ENCODE data around the gene LRRC57. TPM values are rescaled to one million over a fixed set of nuclear protein-coding genes. Genes with fewer than 3 reads are reported as not detected.
A peak's percentile ranks its signal among the peaks of the same experiment; 100 is the strongest.

The LRRC57 gene
- total RNA-seq, 4 donors from 2014 or later: 17.1 to 21.2 (median 18.6) TPM

DNA sequence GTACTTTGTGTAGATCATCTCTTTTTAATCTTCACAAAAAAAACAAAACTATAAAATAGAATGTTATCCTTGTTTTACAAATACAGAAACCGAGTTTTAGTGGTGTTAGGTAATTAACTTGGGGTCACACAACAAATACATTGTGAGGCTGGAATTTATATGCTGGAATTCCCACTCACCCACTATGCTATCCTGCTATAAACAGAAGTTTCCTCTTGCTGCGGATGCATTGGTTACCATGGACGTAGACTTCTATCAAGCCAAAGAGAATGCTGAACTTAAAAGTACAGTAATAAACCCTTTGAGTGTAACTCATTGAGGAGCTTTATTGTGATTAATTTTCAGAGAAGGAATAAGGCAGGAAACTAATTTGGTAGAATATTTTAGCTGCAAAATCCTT is 44.0 kb downstream of the LRRC57 start:
- 68 to 71% methylated on average over 3 of the region's 3 CpGs for WGBS, 2 donors
- TF ChIP-seq CTCF (IDR thresholded peaks at IDR 0.05) (no peak), POLR2A (IDR thresholded peaks at IDR 0.05) (no peak)

DNA sequence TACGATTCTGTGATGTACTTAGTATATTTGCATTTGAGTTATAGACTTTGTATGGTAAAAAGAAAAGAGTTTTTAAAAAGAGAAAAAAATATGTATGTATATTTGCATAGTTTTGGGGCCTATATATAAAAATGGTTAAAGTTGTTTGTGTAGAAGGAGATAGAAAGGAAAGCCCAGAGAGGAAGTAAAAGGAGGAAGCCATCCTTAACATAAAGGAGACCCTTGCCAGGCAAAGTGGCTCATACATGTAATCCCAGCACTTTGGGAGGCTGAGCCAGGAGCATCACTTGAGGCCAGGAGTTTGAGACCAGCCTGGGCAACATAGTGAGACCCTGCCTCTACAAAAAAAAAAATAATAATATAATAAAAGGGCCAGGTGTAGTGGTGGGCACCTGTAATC is 44.8 kb downstream of the LRRC57 start:
- no peak overlapping the region for H3K27ac ChIP-seq
- peaks cover 23 to 25% of the 10 kb centered on the region in 2 donors for H3K4me1 ChIP-seq
- no peak for DNase-seq
- no peaks in the 10 kb centered on the region for H3K9me3 ChIP-seq
- no peak overlapping the region for H3K4me3 ChIP-seq (replicated peaks in 1 of 3)
- WGBS, 2 donors: 86 to 90% methylated on average over 1 of the region's 1 CpG
- TF ChIP-seq CTCF (IDR thresholded peaks at IDR 0.05) (no peak), POLR2A (IDR thresholded peaks at IDR 0.05) (no peak)
- no peaks in the 10 kb centered on the region for H3K36me3 ChIP-seq
- intact Hi-C loops (cut with DNase I): no loop called here
- no peaks in the 10 kb centered on the region for H3K27me3 ChIP-seq

More for the DNA sequence above, 44.0 kb downstream of the LRRC57 start:
- Histone ChIP-seq H3K36me3 (no peaks in the 10 kb centered on the region), H3K9me3 (no peaks in the 10 kb centered on the region), H3K4me1 (peaks cover 15 to 16% of the 10 kb centered on the region in 2 donors), H3K27me3 (no peaks in the 10 kb centered on the region), H3K27ac (peak overlapping the region in 1 of 3 donors; percentile 31), H3K4me3 (replicated peaks in 1 of 3) (no peak overlapping the region)
- intact Hi-C loops (cut with DNase I): loop anchor here (5.0 kb wide), 1 partner anchor 143 kb away; no protein-coding TSS in a partner anchor
- DNase-seq: no peak

GRCh38 chr15:42502477-42502876 is 46.1 kb downstream of the LRRC57 start:
- TF ChIP-seq POLR2A (IDR thresholded peaks at IDR 0.05) (no peak), CTCF (IDR thresholded peaks at IDR 0.05) (no peak)
- Histone ChIP-seq H3K27me3 (no peaks in the 10 kb centered on the region), H3K36me3 (no peaks in the 10 kb centered on the region), H3K27ac (no peak overlapping the region), H3K4me1 (peaks cover 30 to 33% of the 10 kb centered on the region in 2 donors), H3K4me3 (replicated peaks in 1 of 3) (no peak overlapping the region), H3K9me3 (no peaks in the 10 kb centered on the region)
- intact Hi-C loops (cut with DNase I): no loop called here
- 90% methylated on average over 4 of the region's 4 CpGs for WGBS, 2 donors
- DNase-seq: no peak

- no peak for DNase-seq
- no peaks in the 10 kb centered on the region for H3K27me3 ChIP-seq
- 87 to 89% methylated on average over 12 of the region's 12 CpGs for WGBS, 2 donors
- intact Hi-C loops (cut with DNase I): no loop called here
- TF ChIP-seq POLR2A (IDR thresholded peaks at IDR 0.05) (no peak), CTCF (IDR thresholded peaks at IDR 0.05) (no peak)
- peaks cover 36 to 38% of the 10 kb centered on the region in 2 donors for H3K4me1 ChIP-seq
- H3K9me3 ChIP-seq: no peaks in the 10 kb centered on the region
- no peaks in the 10 kb centered on the region for H3K36me3 ChIP-seq
- peak overlapping the region in 2 of 3 donors; percentile 18 to 61 for H3K27ac ChIP-seq
- no peak overlapping the region for H3K4me3 ChIP-seq (replicated peaks in 1 of 3)
Measured at GRCh38 chr15:42499858-42500609, 48.6 kb downstream of the LRRC57 start.
